22Rv1 (cell line): Measurements from ENCODE around the gene SMARCAL1.

Source experiments
- H3K27ac ChIP-seq: fragments of 450-650 bp; 2 replicates; pipeline ENCODE4 v1.5.1; 2017
- CTCF ChIP-seq: fragments of 450-650 bp; IDR thresholded peaks from 2 replicates; pipeline ENCODE4 v1.5.1; 2017; ENCODE audit warnings: mild to moderate bottlenecking
- ZFX ChIP-seq: fragments of 450-650 bp; IDR thresholded peaks from 2 replicates; pipeline ENCODE4 v1.6.1; 2017; ENCODE audit warnings: antibody characterized with exemption, borderline replicate concordance

SMARCAL1 gene

GRCh38 chr2:216410550-216410949 is 1.7 kb upstream of the SMARCAL1 start:
- H3K27ac ChIP-seq: no peak overlapping the region
- TF ChIP-seq CTCF: no peak
- TF ChIP-seq ZFX: no peak

- no peak overlapping the region for H3K27ac ChIP-seq
- TF ChIP-seq ZFX (no peak), CTCF (no peak)
These were observed 1.6 kb downstream of the SMARCAL1 start for GRCh38 chr2:216413882-216414281.

- no peak overlapping the region for H3K27ac ChIP-seq
These were observed 2.6 kb downstream of the SMARCAL1 start for GRCh38 chr2:216414772-216415319.

GRCh38 chr2:216415541-216415940 is 3.3 kb downstream of the SMARCAL1 start:
- TF ChIP-seq CTCF (no peak), ZFX (no peak)
- H3K27ac ChIP-seq: no peak overlapping the region

More at GRCh38 chr2:216414772-216415319, 2.6 kb downstream of the SMARCAL1 start:
- no peak for TF ChIP-seq CTCF
- no peak for TF ChIP-seq ZFX

- no peak overlapping the region for H3K27ac ChIP-seq
- TF ChIP-seq ZFX (no peak), CTCF (no peak)
These were observed 4.5 kb downstream of the SMARCAL1 start for GRCh38 chr2:216416571-216417307.

GRCh38 chr2:216418981-216419380 is 6.7 kb downstream of the SMARCAL1 start:
- no peak for TF ChIP-seq CTCF
- no peak for TF ChIP-seq ZFX
- no peak overlapping the region for H3K27ac ChIP-seq

GRCh38 chr2:216420367-216421101 is 8.2 kb downstream of the SMARCAL1 start:
- H3K27ac ChIP-seq: no peak overlapping the region
- TF ChIP-seq CTCF: no peak
- no peak for TF ChIP-seq ZFX
